ENCODE data around the gene BFSP1. TPM values are rescaled to one million over a fixed set of nuclear protein-coding genes. Genes with fewer than 3 reads are reported as not detected.

Gene BFSP1
- total and polyA plus RNA-seq, 9 donors: 0.92 to 4.9 (median 1.5) TPM

DNA sequence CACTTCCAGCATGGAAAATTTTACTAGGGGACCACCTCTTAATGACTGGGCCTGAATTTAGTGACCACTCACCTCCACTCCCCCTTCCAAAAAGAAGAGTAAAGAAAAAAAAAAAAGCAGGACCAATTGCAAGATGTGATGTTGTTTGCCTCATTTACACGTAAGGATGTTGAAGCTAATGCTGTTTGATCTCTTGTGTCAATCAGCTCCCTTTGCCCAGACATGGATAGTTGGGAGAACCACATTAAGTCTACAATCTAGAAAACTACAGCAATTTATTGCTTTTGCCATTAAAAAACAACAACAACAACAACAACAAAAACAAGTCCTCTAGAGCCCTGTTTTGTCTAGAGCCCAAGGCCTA is 27.7 kb upstream of the BFSP1 start:
- intact Hi-C loops (cut with DNase I): no loop called here
- Histone ChIP-seq H3K4me1 (ENCODE audit: insufficient read depth) (peaks cover 9% of the 10 kb centered on the region), H3K9me3 (no peaks in the 10 kb centered on the region), H3K36me3 (no peaks in the 10 kb centered on the region), H3K27me3 (no peaks in the 10 kb centered on the region), H3K4me3 (no peak overlapping the region), H3K27ac (peak overlapping the region in 1 of 2 donors; percentile 68)
- 63 to 87% (median 64%) methylated on average over 1 of the region's 1 CpG for WGBS, 3 donors
- TF ChIP-seq POLR2A (IDR thresholded peaks at IDR 0.05): no peak
- DNase-seq: no peak

GRCh38 chr20:17558154-17558940 is 27.2 kb upstream of the BFSP1 start:
- intact Hi-C loops (cut with DNase I): no loop called here
- TF ChIP-seq EP300 (IDR thresholded peaks at IDR 0.05) (peak; percentile 22), POLR2A (IDR thresholded peaks at IDR 0.05) (no peak)
- TF ChIP-seq, protein P1, sequence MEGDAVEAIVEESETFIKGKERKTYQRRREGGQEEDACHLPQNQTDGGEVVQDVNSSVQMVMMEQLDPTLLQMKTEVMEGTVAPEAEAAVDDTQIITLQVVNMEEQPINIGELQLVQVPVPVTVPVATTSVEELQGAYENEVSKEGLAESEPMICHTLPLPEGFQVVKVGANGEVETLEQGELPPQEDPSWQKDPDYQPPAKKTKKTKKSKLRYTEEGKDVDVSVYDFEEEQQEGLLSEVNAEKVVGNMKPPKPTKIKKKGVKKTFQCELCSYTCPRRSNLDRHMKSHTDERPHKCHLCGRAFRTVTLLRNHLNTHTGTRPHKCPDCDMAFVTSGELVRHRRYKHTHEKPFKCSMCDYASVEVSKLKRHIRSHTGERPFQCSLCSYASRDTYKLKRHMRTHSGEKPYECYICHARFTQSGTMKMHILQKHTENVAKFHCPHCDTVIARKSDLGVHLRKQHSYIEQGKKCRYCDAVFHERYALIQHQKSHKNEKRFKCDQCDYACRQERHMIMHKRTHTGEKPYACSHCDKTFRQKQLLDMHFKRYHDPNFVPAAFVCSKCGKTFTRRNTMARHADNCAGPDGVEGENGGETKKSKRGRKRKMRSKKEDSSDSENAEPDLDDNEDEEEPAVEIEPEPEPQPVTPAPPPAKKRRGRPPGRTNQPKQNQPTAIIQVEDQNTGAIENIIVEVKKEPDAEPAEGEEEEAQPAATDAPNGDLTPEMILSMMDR (IDR thresholded peaks at IDR 0.05): no peak
- WGBS, 3 donors: 11 to 17% (median 13%) methylated on average over 7 of the region's 7 CpGs
- Histone ChIP-seq H3K27me3 (no peaks in the 10 kb centered on the region), H3K4me3 (peak overlapping the region; percentile 8), H3K9me3 (no peaks in the 10 kb centered on the region), H3K36me3 (no peaks in the 10 kb centered on the region), H3K27ac (peak overlapping the region in 1 of 2 donors; percentile 68), H3K4me1 (ENCODE audit: insufficient read depth) (peaks cover 9% of the 10 kb centered on the region)
- peak in 2 of 5 donors; percentile 39 to 73 for DNase-seq

DNA sequence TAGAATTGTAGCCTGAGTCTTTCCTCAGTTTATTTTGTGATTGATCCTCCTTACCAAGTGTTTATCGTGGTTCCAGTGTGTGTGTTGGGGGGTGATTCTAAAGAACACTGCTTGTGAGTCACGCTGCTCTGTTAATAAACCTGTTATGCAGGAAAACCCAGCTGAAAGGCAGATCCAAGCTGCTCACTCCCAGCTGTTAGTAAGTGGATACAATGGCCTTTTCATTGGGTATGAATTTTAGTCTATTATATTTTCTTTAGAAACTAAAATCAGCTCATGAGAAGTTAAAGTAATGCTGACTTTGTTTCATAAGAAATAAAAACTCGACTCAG is 26.5 kb upstream of the BFSP1 start:
- Histone ChIP-seq H3K9me3 (no peaks in the 10 kb centered on the region), H3K4me1 (ENCODE audit: insufficient read depth) (peaks cover 9% of the 10 kb centered on the region), H3K4me3 (no peak overlapping the region), H3K27me3 (no peaks in the 10 kb centered on the region), H3K27ac (peak overlapping the region; percentile 68 to 69), H3K36me3 (no peaks in the 10 kb centered on the region)
- intact Hi-C loops (cut with DNase I): no loop called here
- DNase-seq: no peak
- 29 to 34% (median 30%) methylated on average over 3 of the region's 3 CpGs for WGBS, 3 donors
- TF ChIP-seq EP300 (IDR thresholded peaks at IDR 0.05) (no peak), POLR2A (IDR thresholded peaks at IDR 0.05) (no peak)
- TF ChIP-seq, protein P1 (IDR thresholded peaks at IDR 0.05): no peak

GRCh38 chr20:17556837-17557674 is 25.9 kb upstream of the BFSP1 start:
- DNase-seq: peak; percentile 66 to 86 (median 77)
- Histone ChIP-seq H3K4me1 (ENCODE audit: insufficient read depth) (peaks cover 9% of the 10 kb centered on the region), H3K36me3 (no peaks in the 10 kb centered on the region), H3K27ac (peak overlapping the region; percentile 68 to 69), H3K4me3 (no peak overlapping the region), H3K9me3 (no peaks in the 10 kb centered on the region), H3K27me3 (no peaks in the 10 kb centered on the region)
- 38 to 49% (median 40%) methylated on average over 11 of the region's 11 CpGs for WGBS, 3 donors
- intact Hi-C loops (cut with DNase I): no loop called here
- no peak for TF ChIP-seq EP300 (IDR thresholded peaks at IDR 0.05)
- TF ChIP-seq POLR2A (IDR thresholded peaks at IDR 0.05): no peak
- TF ChIP-seq, protein P1 (IDR thresholded peaks at IDR 0.05): no peak
